Measurements from ENCODE around the gene FAM20C.

FAM20C gene

GRCh38 chr7:229184-229964 is 37.0 kb downstream of the FAM20C start:
- Histone ChIP-seq H4K20me1 (ENCODE audit: insufficient read depth) (no peaks in the 10 kb centered on the region), H3K27me3 (ENCODE audit: insufficient read depth, low read depth) (peaks cover 57% of the 10 kb centered on the region; the same call in 1 of the 2 replicates), H3K79me2 (ENCODE audit: insufficient read depth, low read depth) (no peaks in the 10 kb centered on the region), H3K4me2 (no peak overlapping the region), H2AFZ (ENCODE audit: low read depth) (no peak overlapping the region), H3K9ac (no peak overlapping the region), H3K27ac (no peak overlapping the region), H3K4me3 (IDR thresholded peaks at IDR 0.05; ENCODE audit: insufficient read depth, low read depth, low read length) (no peak overlapping the region), H3K36me3 (ENCODE audit: insufficient read depth) (no peaks in the 10 kb centered on the region), H3K4me1 (ENCODE audit: low read depth, poor library complexity, severe bottlenecking) (no peaks in the 10 kb centered on the region)
- TF ChIP-seq CTCF (conservative IDR thresholded peaks at IDR 0.05; ENCODE audit: low read depth, low read length), result no peak

GRCh38 chr7:230274-230673 is 37.9 kb downstream of the FAM20C start:
- Histone ChIP-seq H2AFZ (ENCODE audit: low read depth) (no peak overlapping the region), H3K79me2 (ENCODE audit: insufficient read depth, low read depth) (no peaks in the 10 kb centered on the region), H3K4me2 (no peak overlapping the region), H3K4me3 (IDR thresholded peaks at IDR 0.05; ENCODE audit: insufficient read depth, low read depth, low read length) (no peak overlapping the region), H3K36me3 (ENCODE audit: insufficient read depth) (no peaks in the 10 kb centered on the region), H3K9ac (no peak overlapping the region), H4K20me1 (ENCODE audit: insufficient read depth) (no peaks in the 10 kb centered on the region), H3K4me1 (ENCODE audit: low read depth, poor library complexity, severe bottlenecking) (no peaks in the 10 kb centered on the region), H3K27me3 (ENCODE audit: insufficient read depth, low read depth) (peaks cover 66% of the 10 kb centered on the region), H3K27ac (no peak overlapping the region)
- TF ChIP-seq CTCF (conservative IDR thresholded peaks at IDR 0.05; ENCODE audit: low read depth, low read length), result no peak

GRCh38 chr7:231030-231857 is 38.9 kb downstream of the FAM20C start:
- no peak for TF ChIP-seq CTCF (conservative IDR thresholded peaks at IDR 0.05; ENCODE audit: low read depth, low read length)
- no peak overlapping the region for H2AFZ ChIP-seq (ENCODE audit: low read depth)
- H4K20me1 ChIP-seq (ENCODE audit: insufficient read depth), result no peaks in the 10 kb centered on the region
- no peak overlapping the region for H3K27ac ChIP-seq
- H3K27me3 ChIP-seq (ENCODE audit: insufficient read depth, low read depth), result peaks cover 72% of the 10 kb centered on the region
- H3K4me2 ChIP-seq, result no peak overlapping the region
- H3K9ac ChIP-seq, result no peak overlapping the region
- H3K4me3 ChIP-seq (IDR thresholded peaks at IDR 0.05; ENCODE audit: insufficient read depth, low read depth, low read length), result no peak overlapping the region
- H3K79me2 ChIP-seq (ENCODE audit: insufficient read depth, low read depth), result no peaks in the 10 kb centered on the region
- no peaks in the 10 kb centered on the region for H3K36me3 ChIP-seq (ENCODE audit: insufficient read depth)
- H3K4me1 ChIP-seq (ENCODE audit: low read depth, poor library complexity, severe bottlenecking), result no peaks in the 10 kb centered on the region

GRCh38 chr7:231858-232246 is 39.5 kb downstream of the FAM20C start:
- Histone ChIP-seq H3K4me2 (no peak overlapping the region), H3K4me1 (ENCODE audit: low read depth, poor library complexity, severe bottlenecking) (no peaks in the 10 kb centered on the region)
- no peak for TF ChIP-seq CTCF (conservative IDR thresholded peaks at IDR 0.05; ENCODE audit: low read depth, low read length)

More at GRCh38 chr7:231858-232246, 39.5 kb downstream of the FAM20C start:
- Histone ChIP-seq H3K27ac (no peak overlapping the region), H3K9ac (no peak overlapping the region), H4K20me1 (ENCODE audit: insufficient read depth) (no peaks in the 10 kb centered on the region), H2AFZ (ENCODE audit: low read depth) (no peak overlapping the region), H3K79me2 (ENCODE audit: insufficient read depth, low read depth) (no peaks in the 10 kb centered on the region), H3K36me3 (ENCODE audit: insufficient read depth) (no peaks in the 10 kb centered on the region), H3K4me3 (IDR thresholded peaks at IDR 0.05; ENCODE audit: insufficient read depth, low read depth, low read length) (no peak overlapping the region), H3K27me3 (ENCODE audit: insufficient read depth, low read depth) (peaks cover 67% of the 10 kb centered on the region)

Measured in KMS-11 (cell line).